Loucy (cell line): ENCODE data around the gene XXYLT1.

Experiments
- CTCF ChIP-seq: fragments of 200-600 bp; sonication (generic); conservative IDR thresholded peaks from 2 replicates; pipeline ENCODE4 v1.5.1; 2014; ENCODE audit warnings: mild to moderate bottlenecking, antibody characterized with exemption, low read length
- EZH2phosphoT487 ChIP-seq: fragments of 200-600 bp; IDR thresholded peaks from 2 replicates; pipeline ENCODE4 v1.6.1; 2018; ENCODE audit warnings: antibody characterized with exemption, mild to moderate bottlenecking, moderate library complexity, borderline replicate concordance

GRCh38 chr3:195030791-195031321 lies 240.1 kb downstream of the XXYLT1 start:
- TF ChIP-seq CTCF (no peak), EZH2phosphoT487 (no peak)
